GM12801 (cell line): ENCODE measurements around the gene RIMBP3C.

Experiments used
- TF ChIP-seq, protein P1 (sequence below): IDR thresholded peaks from one replicate; pipeline ENCODE4 v1.5.1; 2011; ENCODE audit warnings: control low read depth; ENCODE audit not compliant: insufficient read length; ENCODE audit errors: extremely low read depth

The RIMBP3C gene

DNA sequence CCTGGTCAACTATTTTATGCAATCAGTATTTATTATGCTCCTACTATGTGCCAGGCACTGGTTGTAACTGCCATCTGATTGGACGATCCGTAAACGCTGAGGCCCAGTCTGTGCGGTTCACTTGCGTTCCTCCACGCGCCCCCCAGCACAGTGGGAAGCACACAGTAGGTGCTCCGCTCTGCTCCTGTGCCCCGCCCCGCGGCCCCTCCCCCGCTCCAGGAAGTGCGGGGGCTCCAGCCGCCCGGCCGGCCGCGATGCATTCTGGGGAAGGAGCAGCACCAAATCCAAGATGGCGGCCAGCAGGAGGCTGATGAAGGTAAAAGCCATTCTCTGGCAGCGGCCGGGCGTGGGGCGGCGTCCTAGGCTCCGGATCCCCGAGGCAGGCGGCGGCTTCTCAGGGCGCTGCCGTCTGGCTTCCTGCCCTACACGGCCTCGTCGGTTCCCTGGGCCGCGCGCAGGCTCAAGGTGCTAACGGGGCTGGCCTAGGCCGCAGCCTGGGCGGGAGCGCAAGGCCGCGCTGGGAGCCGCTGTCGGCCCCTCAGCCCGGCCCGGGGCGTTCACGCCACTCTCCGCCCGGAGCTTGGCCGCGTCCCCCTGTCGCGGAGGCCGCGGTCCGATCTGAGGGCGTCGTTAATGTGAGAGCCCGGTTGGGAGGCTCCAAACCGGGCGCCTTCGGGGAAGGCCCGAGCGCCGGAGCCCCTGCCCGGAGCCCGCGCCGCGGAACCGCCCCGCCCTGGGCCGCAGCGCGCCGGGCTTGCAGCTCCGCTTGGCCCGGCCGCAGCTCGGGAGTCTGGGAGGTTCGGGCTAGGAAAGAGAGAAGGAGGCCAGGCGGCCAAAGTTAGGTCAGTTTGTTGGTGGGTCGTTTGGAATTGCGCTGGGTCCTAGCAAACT lies 16.4 kb upstream of the RIMBP3C start, which contains the start of gene UBE2L3:
Gene UBE2L3, plus strand, starts transcription at position 259 of the 891 bp plus-strand sequence. Its CDS starts 31 bp downstream, at position 290.
- TF ChIP-seq, protein P1, sequence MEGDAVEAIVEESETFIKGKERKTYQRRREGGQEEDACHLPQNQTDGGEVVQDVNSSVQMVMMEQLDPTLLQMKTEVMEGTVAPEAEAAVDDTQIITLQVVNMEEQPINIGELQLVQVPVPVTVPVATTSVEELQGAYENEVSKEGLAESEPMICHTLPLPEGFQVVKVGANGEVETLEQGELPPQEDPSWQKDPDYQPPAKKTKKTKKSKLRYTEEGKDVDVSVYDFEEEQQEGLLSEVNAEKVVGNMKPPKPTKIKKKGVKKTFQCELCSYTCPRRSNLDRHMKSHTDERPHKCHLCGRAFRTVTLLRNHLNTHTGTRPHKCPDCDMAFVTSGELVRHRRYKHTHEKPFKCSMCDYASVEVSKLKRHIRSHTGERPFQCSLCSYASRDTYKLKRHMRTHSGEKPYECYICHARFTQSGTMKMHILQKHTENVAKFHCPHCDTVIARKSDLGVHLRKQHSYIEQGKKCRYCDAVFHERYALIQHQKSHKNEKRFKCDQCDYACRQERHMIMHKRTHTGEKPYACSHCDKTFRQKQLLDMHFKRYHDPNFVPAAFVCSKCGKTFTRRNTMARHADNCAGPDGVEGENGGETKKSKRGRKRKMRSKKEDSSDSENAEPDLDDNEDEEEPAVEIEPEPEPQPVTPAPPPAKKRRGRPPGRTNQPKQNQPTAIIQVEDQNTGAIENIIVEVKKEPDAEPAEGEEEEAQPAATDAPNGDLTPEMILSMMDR: no peak

DNA sequence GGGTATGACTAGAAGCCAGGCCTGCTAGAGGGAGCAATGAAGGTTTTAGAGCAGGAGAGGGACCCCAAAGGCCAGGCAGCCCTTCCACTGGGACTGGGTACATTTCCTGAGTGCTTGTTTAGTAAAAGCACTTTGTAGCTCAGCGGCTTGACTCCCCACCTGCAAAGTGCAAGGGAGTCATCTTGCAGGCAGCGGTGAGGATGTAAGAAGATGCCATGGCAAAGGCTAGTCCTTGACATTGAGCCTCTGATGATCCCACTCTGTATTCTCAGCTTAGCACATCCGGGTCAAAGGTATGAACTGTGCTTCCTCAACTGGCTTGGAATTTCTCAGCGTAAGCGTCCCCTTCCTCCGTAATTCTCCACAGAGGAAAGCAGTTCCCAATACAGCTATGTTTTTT lies 13.2 kb upstream of the RIMBP3C start:
- TF ChIP-seq, protein P1: no peak

DNA sequence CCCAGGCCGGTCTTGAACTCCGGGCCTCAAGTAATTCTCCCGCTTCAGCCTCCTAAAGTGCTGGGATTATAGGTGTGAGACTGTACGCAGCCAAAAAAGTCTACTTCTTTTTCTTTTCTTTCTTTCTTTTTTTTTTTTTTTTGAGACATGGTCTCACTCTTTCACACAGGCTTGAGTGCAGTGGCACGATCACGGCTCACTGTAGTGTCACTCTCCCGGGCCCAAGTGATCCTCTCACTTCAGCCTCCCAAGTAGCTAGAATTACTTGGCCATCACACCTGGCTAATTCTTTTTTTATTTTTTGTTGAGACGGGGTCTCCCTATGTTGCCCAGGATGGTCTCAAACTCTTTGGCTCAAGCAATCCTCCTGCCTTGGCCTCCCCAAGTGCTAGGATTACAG lies 12.7 kb upstream of the RIMBP3C start:
- TF ChIP-seq, protein P1: no peak
